Astrocyte of the spinal cord (primary cell): ENCODE measurements around the gene CSPG4.
A peak's percentile ranks its signal among the peaks of the same experiment; 100 is the strongest.

Experiments
- DNase-seq: peaks from one replicate; pipeline ENCODE4 v3.0.0; 2011; ENCODE audit warnings: low read depth, low spot score
- H3K4me3 ChIP-seq: 2 replicates; pipeline ENCODE4 v1.5.1; 2011; ENCODE audit warnings: low read depth, mild to moderate bottlenecking, low read length, moderate library complexity
- CTCF ChIP-seq: IDR thresholded peaks from 2 replicates; pipeline ENCODE4 v1.5.1; 2012; ENCODE audit warnings: low read depth, mild to moderate bottlenecking, low read length, inconsistent platforms
- in situ Hi-C: cut with HindIII; loops from 2 replicates; pipeline ENCODE4 v1.10.0; 2017; ENCODE audit warnings: low sequenced_read_pairs

CSPG4 gene

DNA sequence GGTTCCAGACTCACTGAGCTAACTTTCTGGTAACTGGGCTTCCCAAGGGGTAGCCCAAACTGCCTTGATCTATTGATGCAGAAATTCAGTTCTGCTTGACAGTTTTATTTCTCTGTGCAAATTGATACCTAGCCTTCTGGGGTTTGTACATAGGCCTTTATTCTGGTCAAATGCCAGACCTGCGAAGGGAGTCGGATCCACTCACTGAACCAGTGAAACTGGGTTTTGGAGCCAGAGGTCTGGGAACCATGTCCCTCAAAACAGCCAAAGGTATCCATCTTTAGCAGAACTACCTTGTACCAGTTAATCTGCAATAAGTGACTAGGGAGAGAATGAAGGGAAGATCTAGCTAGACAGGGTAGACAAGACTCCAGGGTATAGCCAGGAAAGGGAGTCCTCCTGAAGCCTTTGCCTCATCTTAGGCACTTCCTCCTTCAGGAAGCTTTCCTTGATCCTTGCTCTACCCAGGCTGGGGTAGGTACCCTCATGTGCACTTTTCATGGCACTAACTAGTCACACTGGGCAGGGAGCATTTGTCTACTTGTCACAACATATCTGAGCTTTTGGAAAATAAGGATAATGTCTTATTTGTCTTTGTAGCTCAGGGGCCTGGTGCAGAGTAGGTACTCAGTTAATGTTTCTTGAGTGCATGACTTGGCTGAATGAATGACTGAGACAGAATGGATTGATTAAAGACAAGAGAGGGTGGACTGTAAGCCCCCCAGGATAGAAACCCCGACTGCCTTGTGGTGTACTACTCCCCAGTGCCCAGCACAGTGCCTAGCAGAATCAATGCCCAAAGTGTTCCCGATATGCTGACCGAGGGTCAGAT lies 66.3 kb downstream of the CSPG4 start:
- TF ChIP-seq CTCF, result no peak
- DNase-seq, result no peak
- peak overlapping the region; percentile 64 for H3K4me3 ChIP-seq
- in situ Hi-C loops, result no loop called here

DNA sequence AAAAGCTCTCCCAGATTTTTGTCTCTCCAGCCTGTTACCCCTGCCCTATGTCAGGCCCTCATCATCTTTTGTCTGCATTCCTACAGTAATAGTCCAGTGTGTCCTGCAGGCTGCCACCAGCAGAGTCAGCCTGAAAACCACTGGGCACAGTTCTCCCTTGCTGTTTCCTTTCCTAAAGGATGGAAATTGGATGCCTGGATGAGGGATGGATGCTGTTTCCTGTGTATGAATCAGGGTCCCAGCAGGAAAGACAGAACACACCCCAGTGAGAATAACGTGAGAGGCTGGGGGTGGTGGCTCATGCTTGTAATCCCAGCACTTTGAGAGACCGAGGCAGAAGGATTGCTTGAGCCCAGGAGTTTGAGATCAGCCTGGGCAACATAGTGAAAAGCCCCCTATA lies 68.3 kb downstream of the CSPG4 start:
- peak; percentile 1 for TF ChIP-seq CTCF
- no peak overlapping the region for H3K4me3 ChIP-seq
- DNase-seq, result peak; percentile 46
- in situ Hi-C loops, result no loop called here

- no peak for DNase-seq
- in situ Hi-C loops, result no loop called here
- TF ChIP-seq CTCF, result no peak
- H3K4me3 ChIP-seq, result no peak overlapping the region
These were observed 71.0 kb downstream of the CSPG4 start for GRCh38 chr15:75641603-75642002.

- no peak for TF ChIP-seq CTCF
- no peak for DNase-seq
- no peak overlapping the region for H3K4me3 ChIP-seq
- in situ Hi-C loops, result no loop called here
These were observed 71.5 kb downstream of the CSPG4 start for GRCh38 chr15:75641179-75641503.

- peak overlapping the region; percentile 68 for H3K4me3 ChIP-seq
- peak; percentile 21 for TF ChIP-seq CTCF
- in situ Hi-C loops, result no loop called here
- peak; percentile 72 for DNase-seq
These were observed 72.0 kb downstream of the CSPG4 start for GRCh38 chr15:75640483-75641178.

GRCh38 chr15:75639709-75640482 lies 72.8 kb downstream of the CSPG4 start, which contains the start of gene IMP3:
Gene IMP3, minus strand, starts transcription at chr15:75640224. Its CDS starts 56 bp downstream, at chr15:75640168.
- no peak for TF ChIP-seq CTCF
- in situ Hi-C loops, result no loop called here
- DNase-seq, result peak; percentile 98
- H3K4me3 ChIP-seq, result peak within 1 kb of the TSS; percentile 68
